DMS53 treated with DMSO at 0.1 percent for 48 hours (cell line): Measurements from ENCODE around the gene CDC42EP4.
"Not testable (repeated sequence)": the region's sequence is repeated elsewhere in the genome, so short reads cannot be mapped to it uniquely, and the experiment has no call there.

Source experiments
- DNase-seq: peaks from one replicate; lab custom pipeline; 2025; ENCODE audit not compliant: unreplicated experiment; lab: John Stamatoyannopoulos, UW

Gene CDC42EP4

DNA sequence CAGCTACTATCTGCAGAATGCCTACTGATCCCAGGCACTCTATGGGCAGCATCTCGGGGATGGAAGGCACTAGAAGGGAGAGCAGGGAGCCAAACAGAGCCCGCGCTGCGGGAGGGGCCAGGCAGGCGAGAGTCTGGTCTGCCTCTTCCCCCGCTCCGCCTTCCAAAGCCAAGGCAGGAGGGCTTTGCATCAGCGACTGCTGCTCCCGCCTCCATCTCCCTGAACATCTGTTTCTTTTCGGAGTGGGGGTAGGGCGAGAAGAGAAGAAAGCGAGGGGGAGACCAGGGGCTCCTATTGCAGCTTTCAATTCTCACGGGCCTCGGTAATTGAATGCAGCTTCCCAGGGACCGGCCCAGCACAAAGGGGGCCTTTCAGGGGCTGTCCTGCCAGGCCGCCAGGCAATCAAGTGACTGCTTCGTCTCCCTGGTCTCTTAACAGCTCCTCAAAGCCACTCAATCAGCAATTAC, 31.4 kb upstream of the CDC42EP4 start:
- DNase-seq, result no peak

DNA sequence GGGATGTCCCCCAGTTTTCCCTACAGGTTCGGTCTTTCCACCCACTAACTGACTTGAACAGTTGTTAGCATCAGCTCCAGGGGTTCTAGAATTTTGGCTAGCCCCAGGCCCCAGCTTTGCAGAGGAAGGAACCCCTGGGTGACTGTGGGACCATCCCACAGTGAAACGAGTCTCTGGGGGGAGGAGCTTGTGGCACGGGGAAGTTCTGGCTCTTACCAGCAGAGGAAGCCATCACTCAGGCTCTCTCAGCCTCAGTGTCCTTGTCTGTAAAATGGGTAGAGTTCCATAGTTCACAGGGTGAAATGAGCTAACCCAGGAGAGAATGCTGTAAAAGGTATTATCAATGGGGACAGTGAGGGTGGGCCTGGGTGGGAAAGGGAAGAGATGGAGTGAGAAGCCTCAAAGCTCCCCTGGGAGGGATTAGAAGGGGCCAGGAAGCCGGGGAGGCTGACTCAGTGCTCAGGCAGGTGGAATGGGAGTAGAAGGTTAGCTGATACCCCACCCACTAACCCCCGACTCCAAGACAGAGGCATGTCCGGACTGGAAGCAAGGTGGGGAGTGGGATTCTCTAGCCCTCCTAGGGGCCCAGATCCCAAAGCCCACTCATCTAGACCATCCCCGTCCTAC, 30.9 kb upstream of the CDC42EP4 start:
- DNase-seq, result no peak

DNA sequence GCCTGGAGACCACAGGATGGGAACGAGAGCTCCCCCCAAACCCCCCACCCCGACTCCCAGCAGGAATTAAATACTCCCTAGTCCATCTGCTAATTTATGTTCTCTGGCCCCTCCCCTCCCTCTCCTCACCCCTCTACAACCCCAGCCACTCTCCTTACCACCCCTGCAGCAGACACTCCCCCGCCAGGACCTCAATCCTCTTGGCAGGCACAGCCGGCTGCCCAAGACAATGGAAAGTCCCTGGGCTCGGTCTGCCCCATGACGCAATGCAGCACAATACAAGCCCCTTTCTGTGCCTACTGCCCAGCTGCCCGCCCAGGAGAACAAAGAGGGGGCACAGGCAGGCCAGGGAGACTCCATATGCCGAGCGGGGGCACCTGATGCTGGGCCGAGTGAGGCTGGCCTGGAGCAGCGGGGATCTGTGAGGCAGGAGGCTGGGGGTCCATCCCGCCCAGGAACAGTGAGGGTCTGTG, 30.3 kb upstream of the CDC42EP4 start:
- DNase-seq, result no peak

DNA sequence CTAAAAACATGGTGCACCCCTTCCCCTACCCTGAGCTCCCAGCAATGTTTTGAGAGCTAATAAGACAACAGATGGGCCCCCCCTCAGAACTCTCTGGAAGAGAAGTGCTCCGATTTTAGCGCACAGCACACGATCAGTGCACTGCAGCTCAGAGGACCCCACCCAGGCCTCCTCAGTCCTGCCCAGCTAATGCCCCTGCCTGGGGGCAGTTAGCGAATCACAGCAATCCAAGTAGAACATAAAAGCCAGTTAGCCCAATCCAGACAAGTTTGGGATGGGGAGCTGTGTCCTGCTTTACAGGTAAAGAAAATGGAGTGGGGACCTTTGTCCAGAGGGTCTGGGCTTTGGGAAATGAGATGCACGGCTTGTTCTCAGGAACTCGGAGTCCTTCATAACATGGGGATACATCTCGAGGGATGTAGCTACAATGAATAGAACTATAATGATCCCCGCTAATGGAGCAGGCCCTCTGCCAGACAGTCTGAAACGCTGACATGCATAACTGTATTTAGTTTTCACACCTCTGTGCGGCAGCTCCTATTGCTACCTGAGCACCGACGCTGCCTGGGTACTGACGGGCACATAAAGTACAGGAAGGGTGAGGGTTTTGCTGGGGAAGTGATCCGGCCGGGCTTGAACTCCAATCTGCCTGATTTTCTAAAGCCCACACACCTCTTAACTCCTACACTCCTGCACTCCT, 29.7 kb upstream of the CDC42EP4 start:
- DNase-seq, result no peak

DNA sequence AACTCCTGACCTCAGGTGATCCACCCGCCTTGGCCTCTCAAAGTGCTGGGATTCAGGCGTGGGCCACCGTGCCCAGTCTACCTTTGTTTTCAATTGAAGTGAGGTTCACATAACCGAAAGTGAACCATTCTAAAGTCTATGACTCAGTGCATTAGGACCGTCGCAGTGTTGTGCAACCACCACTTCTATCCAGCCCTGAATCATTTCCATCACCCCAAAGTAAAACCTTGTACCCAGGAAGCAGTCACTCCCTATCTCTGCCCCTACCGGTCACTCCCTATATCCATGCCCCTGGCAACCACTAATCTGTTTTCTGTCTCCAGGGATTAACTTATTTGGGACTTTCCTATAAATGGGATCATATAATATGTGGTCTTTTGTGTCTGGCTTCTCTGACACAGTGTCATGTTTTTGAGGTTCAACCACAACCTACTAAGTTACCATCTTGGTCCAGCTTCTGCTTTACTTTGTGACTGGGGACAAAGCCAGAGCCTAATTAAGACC, 28.3 kb upstream of the CDC42EP4 start:
- DNase-seq, result no peak

DNA sequence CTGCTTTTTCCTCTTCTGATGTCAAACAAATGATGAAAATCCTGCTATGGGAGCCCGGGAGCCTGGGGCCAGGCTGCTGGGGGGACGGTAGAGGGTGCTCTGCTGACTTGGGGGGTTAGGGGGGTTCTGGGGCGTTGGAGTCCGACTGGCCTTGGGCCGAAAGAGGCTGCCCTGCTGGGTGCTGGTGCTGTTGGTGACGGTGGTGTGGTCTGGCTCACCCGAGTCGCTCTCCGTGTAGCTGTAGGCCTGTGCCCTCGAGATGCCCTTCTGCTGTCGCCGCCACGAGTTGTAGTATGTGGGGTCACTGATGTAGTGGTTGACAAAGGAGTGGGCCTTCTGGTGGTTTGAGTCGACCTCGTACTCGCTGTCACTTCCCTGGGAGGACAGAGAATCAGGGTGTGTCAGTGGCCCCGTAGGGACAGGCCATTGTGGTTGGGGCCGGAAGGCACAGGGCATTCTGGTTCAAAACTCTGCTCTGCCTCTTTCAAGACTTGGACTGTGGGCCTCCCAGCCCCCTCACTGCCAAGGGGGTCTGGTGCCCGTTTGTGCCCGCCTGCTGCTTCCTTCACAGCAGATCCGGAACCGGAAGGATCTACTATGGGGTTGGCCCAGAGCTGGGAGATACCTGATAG, 26.9 kb upstream of the CDC42EP4 start:
- DNase-seq, result no peak

GRCh38 chr17:73338050-73338521, 26.3 kb upstream of the CDC42EP4 start:
- no peak for DNase-seq

GRCh38 chr17:73337330-73337710, 25.5 kb upstream of the CDC42EP4 start:
- DNase-seq, result no peak

DNA sequence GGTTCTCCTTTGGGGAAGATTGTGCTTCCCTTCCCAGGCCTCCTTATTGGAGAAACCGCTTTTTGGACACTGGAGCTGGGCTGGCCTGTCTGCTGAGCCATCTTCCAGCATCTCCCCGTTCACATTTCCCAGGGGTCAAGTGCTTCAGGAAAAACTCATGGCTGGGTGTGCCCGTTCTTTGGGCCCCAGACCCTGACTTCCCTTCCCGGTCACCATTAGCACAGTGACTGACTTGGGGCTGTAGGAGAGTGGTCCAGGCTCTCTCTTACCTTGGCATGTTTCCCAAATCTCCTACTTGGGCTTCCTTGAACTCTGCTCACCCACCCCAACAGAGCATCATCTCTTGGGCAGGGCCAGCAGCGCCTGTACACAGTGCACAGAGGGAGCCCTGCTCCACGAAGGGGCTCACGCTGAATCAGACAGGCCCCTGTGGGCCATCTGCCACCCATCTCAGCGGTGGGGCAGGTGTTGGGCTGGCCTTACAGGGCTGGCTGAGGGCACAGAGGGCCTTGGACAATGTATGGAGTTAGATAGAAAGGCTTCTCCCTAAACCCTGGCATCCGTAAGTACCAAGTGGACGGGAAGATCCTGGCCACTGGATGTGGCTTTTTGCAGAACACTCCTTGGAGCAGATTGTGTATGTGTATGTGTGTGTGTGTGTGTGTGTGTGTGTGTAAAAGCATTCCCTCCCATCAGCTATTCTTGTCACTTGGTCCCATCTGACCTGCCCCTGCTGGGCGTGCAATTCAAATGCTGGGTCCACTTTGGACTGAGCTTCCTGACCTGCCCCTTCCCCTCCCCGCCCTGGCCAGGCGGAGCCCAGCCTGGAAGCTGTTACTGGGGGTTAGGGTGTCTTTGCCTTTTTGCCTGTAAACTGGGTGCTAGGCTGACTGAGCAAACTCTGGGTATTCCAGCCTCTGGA, 24.9 kb upstream of the CDC42EP4 start:
- no peak for DNase-seq

GRCh38 chr17:73335591-73336407, 24.0 kb upstream of the CDC42EP4 start:
- DNase-seq, result peak; percentile 10

DNA sequence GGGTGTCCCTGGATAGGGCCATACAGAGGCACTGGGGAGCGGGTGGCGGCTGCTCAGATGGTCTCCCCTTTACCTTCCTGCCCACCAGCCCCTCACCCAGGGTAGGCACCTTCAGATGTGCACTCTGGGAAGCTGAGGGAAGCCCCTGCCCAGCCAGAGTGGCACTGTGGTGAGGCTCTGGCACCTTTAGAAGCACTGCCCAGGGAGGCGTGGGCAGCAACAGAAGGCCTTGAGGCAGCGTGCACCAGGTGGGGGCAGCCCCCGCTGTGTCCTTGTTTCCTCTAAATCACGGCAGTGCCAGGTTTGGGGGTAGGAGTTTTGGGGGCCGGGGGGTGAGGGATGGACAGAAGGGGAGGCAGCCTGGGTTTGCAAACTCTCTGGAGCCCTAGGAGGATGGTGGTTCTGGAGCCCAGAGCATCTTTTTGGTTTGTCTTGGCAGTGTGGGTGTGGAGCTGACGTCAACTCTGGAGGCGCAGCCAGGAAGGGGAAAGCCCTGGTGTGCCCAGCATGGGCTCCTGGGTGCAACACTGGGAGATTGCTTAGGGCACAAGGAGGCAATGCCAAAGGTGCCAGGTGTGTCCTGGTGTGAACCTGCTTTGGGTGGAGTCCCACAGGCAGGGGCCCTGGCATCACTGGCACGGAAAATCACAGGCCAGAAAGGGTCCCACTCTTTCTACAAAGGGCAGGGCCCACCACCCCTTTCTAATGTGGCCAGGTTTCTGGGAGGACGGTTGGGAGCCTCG, 23.1 kb upstream of the CDC42EP4 start:
- DNase-seq, result no peak

DNA sequence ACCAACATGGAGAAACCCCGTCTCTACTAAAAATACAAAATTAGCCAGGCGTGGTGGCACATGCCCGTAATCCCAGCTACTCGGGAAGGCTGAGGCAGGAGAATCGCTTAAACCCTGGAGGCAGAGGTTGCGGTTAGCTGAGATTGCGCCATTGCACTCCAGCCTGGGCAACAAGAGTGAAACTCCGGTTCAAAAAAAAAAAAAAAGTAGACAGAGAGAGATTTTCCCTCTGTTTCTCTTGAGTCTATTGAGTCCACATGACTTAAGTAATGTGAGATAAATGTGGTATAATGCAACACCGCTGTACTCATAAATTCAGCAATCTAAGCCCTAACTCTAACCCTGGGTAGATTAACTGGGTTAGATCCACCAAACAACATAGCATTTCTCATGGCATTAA, 21.6 kb upstream of the CDC42EP4 start:
- DNase-seq, result not testable (repeated sequence)

- no peak for DNase-seq
These were observed 19.3 kb upstream of the CDC42EP4 start for GRCh38 chr17:73331060-73331459.

DNA sequence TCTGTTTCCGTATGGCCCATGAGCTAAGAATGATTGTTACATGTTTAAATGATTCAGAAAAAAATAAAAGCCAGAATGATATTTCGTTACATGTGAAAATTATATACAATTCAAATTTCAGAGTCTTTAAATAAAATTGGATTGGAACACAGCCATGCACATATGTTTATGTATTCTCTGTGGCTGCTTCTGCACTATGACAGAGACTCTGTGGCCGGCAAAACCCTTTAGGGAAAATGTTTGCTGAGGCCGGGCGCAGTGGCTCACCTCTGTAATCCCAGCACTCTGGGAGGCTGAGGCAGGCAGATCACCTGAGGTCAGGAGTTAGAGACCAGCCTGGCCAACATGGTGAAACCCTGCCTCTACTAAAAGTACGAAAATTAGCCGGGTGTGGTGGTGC, 15.9 kb upstream of the CDC42EP4 start:
- DNase-seq, result no peak

GRCh38 chr17:73325527-73325842, 13.7 kb upstream of the CDC42EP4 start:
- DNase-seq, result no peak

DNA sequence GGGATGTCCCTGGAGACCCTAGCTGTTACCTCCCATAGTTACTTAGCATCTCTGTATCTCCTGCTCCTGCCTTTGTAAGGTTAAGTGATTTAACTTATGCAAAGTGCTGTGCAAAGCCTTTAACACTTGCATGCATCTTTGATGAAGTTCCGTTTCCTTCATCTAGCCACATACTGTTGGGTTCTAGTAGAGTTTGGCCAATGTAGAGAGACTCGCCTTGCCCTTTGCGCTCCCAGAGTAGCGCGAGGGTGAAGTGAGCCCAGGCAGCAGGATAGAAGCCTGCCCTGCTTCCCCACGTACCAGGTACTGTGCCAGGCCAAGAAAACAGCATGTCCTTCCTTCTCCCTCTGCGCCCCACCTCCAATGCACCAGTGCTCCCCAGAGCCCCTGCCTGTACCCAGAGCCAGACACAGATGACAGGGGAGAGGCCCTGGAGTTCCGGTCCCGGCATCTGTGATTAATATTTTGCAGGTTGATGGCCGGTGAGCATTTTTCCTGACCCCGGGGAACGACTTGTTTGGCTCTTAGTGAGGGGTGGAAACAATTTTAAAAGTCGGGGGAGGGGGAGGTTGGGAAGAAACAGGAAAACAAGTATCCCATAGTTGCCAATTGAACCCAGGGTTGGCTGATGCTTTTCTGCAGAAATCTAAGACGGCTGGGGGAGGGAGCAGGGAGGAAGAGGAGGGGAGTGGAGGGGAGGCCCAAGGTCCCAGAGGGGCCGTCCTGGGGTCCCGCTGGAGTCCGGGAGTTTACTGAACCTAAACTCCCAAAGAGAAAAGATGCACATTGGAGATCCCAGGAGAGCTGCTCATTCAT, 13.1 kb upstream of the CDC42EP4 start:
- DNase-seq, result no peak

- DNase-seq, result no peak
These were observed 12.3 kb upstream of the CDC42EP4 start for GRCh38 chr17:73324160-73324475.

DNA sequence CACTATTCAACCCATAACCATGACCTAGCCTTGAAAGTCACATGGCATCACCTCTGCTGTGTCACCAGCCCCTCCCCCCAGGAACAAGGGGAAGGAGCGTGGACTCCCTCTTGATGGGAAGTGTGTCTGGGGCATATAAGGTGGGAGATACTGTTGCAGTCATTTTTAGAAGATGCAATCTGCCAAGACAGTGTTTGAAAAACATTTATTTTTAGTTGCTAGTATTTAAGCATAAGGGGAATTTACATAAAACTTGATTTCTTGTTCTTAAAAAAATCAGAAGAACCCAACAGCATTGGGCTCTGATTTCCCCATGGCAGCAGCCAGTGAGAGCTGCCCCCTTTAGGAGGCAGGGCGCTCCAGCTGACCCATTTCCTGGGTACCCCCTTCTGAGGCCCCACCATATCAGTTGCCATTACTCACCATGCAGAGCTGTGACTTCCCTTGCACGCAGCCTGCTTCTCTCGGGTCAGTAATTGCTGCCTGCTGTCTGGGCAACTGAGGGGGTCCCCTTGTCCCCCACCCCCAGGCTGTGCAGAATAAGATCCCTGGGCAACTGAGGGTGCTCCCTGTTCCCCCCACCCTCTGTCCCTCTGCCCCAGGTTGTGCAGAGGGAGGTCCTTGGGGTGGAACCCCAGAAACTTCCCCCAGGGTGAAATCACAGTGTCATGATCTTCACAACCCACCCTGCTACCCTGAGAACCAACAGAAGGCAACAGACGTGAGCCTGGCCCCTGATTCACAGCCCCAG, 11.8 kb upstream of the CDC42EP4 start:
- DNase-seq, result no peak
